ENCODE data around the gene ZNF660. TPM values are rescaled to one million over a fixed set of nuclear protein-coding genes. Genes with fewer than 3 reads are reported as not detected.

The ZNF660 gene
- total and polyA plus RNA-seq, 9 of the 15 experiments (the other 6 are each of a cell fraction or from before 2014, with no cell fraction given) = 0.06 to 0.65 (median 0.17) TPM

DNA sequence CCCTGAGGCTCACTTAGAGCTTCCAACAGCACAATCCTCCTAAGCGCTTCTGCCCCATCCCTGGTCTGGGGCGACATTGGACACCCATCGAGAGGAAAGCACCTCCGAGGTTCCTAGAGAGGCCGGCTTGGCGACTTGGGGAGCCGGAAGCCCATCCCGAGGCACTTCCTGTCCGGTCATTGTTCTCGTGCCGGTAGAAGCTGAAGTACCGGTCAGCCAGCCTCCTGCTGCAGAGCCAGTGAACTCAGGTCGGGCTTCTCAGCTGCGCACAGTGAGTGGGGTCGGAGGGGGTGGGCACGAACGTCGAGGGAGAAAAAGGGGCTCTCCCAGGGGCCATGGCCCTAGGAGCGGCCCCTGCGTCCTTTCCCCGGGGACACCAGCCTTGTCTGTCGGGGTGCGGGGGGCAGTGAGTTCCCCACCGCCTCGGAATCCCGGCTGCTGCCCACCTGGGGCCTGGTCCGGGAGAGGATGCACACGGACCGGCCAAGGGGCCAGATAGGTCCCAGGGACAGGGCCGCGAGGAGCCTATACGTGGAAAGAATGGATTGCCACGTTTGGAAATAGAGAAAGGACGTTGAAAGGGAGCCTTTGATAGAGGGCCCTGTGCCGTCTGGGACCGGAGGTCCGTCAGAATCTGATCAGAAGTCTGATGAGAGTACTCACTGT, 63.9 kb downstream of the ZNF660 start, which contains the start of gene ZNF35 (continued):
- TF ChIP-seq RFX7 (CRISPR knock-in tag; IDR thresholded peaks at IDR 0.05) (no peak), SMAD1 (IDR thresholded peaks at IDR 0.05; ENCODE audit: low read depth, low read length, partially characterized antibody) (no peak), IRF2 (CRISPR knock-in tag; IDR thresholded peaks at IDR 0.05) (no peak), KDM2B (CRISPR knock-in tag; IDR thresholded peaks at IDR 0.05) (no peak), SIRT6 (IDR thresholded peaks at IDR 0.05; ENCODE audit: low read depth, low read length) (no peak), ARNT (IDR thresholded peaks at IDR 0.05) (peak in 1 of 2 experiments; percentile 27; a peak in 1 of 4 replicates), PRPF4 (IDR thresholded peaks at IDR 0.05; ENCODE audit: insufficient read depth, low read depth, low read length, poor library complexity, severe bottlenecking) (no peak), ZNF764 (CRISPR knock-in tag; IDR thresholded peaks at IDR 0.05; ENCODE audit: low read depth) (no peak), GTF2A2 (tag; IDR thresholded peaks at IDR 0.05) (no peak), CCAR2 (IDR thresholded peaks at IDR 0.05; ENCODE audit: low read depth, low read length) (no peak), ZNF263 (CRISPR knock-in tag; IDR thresholded peaks at IDR 0.05; ENCODE audit: borderline replicate concordance) (0 out of 2 replicates have a peak, but pooled peaks have one; percentile 14)
- TF ChIP-seq, protein P1, sequence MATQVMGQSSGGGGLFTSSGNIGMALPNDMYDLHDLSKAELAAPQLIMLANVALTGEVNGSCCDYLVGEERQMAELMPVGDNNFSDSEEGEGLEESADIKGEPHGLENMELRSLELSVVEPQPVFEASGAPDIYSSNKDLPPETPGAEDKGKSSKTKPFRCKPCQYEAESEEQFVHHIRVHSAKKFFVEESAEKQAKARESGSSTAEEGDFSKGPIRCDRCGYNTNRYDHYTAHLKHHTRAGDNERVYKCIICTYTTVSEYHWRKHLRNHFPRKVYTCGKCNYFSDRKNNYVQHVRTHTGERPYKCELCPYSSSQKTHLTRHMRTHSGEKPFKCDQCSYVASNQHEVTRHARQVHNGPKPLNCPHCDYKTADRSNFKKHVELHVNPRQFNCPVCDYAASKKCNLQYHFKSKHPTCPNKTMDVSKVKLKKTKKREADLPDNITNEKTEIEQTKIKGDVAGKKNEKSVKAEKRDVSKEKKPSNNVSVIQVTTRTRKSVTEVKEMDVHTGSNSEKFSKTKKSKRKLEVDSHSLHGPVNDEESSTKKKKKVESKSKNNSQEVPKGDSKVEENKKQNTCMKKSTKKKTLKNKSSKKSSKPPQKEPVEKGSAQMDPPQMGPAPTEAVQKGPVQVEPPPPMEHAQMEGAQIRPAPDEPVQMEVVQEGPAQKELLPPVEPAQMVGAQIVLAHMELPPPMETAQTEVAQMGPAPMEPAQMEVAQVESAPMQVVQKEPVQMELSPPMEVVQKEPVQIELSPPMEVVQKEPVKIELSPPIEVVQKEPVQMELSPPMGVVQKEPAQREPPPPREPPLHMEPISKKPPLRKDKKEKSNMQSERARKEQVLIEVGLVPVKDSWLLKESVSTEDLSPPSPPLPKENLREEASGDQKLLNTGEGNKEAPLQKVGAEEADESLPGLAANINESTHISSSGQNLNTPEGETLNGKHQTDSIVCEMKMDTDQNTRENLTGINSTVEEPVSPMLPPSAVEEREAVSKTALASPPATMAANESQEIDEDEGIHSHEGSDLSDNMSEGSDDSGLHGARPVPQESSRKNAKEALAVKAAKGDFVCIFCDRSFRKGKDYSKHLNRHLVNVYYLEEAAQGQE (IDR thresholded peaks at IDR 0.05; ENCODE audit: borderline replicate concordance) = peak; percentile 39; the same call in 1 of the 2 replicates
- TF ChIP-seq, protein P1 (CRISPR knock-in tag; IDR thresholded peaks at IDR 0.05; ENCODE audit: low read depth) = 0 out of 2 replicates have a peak, but pooled peaks have one; percentile 43
- TF ChIP-seq, protein P2, sequence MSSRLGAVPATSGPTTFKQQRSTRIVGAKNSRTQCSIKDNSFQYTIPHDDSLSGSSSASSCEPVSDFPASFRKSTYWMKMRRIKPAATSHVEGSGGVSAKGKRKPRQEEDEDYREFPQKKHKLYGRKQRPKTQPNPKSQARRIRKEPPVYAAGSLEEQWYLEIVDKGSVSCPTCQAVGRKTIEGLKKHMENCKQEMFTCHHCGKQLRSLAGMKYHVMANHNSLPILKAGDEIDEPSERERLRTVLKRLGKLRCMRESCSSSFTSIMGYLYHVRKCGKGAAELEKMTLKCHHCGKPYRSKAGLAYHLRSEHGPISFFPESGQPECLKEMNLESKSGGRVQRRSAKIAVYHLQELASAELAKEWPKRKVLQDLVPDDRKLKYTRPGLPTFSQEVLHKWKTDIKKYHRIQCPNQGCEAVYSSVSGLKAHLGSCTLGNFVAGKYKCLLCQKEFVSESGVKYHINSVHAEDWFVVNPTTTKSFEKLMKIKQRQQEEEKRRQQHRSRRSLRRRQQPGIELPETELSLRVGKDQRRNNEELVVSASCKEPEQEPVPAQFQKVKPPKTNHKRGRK (tag; IDR thresholded peaks at IDR 0.05) = no peak
- TF ChIP-seq, protein P3, sequence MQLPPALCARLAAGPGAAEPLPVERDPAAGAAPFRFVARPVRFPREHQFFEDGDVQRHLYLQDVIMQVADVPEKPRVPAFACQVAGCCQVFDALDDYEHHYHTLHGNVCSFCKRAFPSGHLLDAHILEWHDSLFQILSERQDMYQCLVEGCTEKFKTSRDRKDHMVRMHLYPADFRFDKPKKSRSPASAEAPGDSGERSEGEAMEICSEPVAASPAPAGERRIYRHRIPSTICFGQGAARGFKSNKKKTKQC (CRISPR knock-in tag; IDR thresholded peaks at IDR 0.05) = peak; percentile 86
